ENCODE results near the gene DNPEP.

- no peak for TF ChIP-seq EZH2 (IDR thresholded peaks at IDR 0.05; ENCODE audit: borderline replicate concordance, low read length)
- no peak for TF ChIP-seq CTCF (IDR thresholded peaks at IDR 0.05; ENCODE audit: low read length)
Measured at GRCh38 chr2:219425238-219426067, 37.7 kb upstream of the DNPEP start.
